HEK293 (cell line): ENCODE measurements around the gene KEL.

Experiments
- ZNF785 ChIP-seq: fragments of 450-650 bp; formaldehyde crosslinking; IDR thresholded peaks from 2 replicates; pipeline ENCODE4 v1.5.1; 2016; ENCODE audit warnings: missing biosample characterization, missing genetic modification characterization
- TF ChIP-seq, protein P1 (sequence below): fragments of 450-650 bp; formaldehyde crosslinking; IDR thresholded peaks from 2 replicates; pipeline ENCODE4 v1.5.1; 2016; ENCODE audit warnings: missing biosample characterization, missing genetic modification characterization
- TF ChIP-seq, protein P2 (sequence below): fragments of 450-650 bp; formaldehyde crosslinking; IDR thresholded peaks from 2 replicates; pipeline ENCODE4 v1.5.1; 2016; ENCODE audit warnings: missing biosample characterization, missing genetic modification characterization

DNA sequence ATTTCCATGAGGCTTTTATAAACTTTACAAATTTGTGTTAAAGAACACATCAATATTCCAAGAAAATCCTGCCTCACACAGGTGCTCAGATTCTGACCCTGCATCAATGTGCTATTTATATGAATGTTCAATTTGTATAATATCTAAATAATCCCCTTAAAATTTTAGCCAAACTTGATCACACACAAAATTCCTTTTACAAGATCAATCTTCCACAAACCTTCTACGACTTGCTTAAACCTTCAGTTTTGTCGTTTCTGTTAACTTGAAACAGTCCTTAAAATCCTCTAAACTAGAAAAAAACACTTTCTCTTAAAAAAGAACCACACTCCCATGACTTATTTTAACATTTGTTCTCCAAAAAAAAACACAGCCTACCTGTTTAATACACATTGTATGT, 56.4 kb downstream of the KEL start:
- TF ChIP-seq, protein P1, sequence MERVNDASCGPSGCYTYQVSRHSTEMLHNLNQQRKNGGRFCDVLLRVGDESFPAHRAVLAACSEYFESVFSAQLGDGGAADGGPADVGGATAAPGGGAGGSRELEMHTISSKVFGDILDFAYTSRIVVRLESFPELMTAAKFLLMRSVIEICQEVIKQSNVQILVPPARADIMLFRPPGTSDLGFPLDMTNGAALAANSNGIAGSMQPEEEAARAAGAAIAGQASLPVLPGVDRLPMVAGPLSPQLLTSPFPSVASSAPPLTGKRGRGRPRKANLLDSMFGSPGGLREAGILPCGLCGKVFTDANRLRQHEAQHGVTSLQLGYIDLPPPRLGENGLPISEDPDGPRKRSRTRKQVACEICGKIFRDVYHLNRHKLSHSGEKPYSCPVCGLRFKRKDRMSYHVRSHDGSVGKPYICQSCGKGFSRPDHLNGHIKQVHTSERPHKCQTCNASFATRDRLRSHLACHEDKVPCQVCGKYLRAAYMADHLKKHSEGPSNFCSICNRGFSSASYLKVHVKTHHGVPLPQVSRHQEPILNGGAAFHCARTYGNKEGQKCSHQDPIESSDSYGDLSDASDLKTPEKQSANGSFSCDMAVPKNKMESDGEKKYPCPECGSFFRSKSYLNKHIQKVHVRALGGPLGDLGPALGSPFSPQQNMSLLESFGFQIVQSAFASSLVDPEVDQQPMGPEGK, result no peak
- TF ChIP-seq ZNF785, result no peak
- TF ChIP-seq, protein P2, sequence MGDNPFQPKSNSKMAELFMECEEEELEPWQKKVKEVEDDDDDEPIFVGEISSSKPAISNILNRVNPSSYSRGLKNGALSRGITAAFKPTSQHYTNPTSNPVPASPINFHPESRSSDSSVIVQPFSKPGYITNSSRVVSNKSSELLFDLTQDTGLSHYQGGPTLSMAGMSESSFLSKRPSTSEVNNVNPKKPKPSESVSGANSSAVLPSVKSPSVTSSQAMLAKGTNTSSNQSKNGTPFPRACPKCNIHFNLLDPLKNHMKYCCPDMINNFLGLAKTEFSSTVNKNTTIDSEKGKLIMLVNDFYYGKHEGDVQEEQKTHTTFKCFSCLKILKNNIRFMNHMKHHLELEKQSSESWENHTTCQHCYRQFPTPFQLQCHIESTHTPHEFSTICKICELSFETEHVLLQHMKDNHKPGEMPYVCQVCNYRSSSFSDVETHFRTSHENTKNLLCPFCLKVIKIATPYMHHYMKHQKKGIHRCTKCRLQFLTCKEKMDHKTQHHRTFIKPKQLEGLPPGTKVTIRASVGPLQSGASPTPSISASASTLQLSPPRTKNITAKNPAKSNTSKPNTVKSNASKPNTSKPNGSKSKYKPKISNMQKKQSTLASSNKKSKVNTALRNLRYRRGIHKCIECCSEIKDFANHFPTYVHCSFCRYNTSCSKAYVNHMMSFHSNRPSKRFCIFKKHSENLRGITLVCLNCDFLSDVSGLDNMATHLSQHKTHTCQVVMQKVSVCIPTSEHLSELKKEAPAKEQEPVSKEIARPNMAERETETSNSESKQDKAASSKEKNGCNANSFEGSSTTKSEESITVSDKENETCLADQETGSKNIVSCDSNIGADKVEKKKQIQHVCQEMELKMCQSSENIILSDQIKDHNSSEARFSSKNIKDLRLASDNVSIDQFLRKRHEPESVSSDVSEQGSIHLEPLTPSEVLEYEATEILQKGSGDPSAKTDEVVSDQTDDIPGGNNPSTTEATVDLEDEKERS (tag by site-specific recombination), result no peak
